Measurements from ENCODE around the gene SLC36A1.

DNA sequence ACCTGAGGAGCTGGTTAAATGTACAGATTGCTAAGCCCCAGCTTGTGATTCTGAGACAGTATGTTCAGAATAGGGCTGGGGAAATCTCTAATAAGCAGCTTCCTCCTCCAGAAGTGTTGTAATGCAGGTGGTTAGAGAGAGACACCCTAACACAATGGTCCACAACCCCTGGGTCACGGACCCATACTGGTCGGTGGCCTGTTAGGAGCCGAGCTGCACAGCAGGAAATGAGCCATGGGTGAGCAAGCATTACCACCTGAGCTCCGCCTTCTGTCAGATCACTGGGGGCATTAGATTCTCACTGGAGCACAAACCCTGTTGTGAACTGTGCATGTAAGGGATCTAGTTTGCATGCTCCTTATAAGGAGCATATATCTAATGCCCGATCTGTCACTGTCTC is 61.8 kb downstream of the SLC36A1 start:
- TF ChIP-seq EZH2phosphoT487 (IDR thresholded peaks at IDR 0.05; ENCODE audit: borderline replicate concordance, low read length): no peak
- TF ChIP-seq, protein P1, sequence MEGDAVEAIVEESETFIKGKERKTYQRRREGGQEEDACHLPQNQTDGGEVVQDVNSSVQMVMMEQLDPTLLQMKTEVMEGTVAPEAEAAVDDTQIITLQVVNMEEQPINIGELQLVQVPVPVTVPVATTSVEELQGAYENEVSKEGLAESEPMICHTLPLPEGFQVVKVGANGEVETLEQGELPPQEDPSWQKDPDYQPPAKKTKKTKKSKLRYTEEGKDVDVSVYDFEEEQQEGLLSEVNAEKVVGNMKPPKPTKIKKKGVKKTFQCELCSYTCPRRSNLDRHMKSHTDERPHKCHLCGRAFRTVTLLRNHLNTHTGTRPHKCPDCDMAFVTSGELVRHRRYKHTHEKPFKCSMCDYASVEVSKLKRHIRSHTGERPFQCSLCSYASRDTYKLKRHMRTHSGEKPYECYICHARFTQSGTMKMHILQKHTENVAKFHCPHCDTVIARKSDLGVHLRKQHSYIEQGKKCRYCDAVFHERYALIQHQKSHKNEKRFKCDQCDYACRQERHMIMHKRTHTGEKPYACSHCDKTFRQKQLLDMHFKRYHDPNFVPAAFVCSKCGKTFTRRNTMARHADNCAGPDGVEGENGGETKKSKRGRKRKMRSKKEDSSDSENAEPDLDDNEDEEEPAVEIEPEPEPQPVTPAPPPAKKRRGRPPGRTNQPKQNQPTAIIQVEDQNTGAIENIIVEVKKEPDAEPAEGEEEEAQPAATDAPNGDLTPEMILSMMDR (IDR thresholded peaks at IDR 0.05; ENCODE audit: low read depth, low read length, poor library complexity, severe bottlenecking): no peak
